Measurements from ENCODE around the gene SPRY4.

DNA sequence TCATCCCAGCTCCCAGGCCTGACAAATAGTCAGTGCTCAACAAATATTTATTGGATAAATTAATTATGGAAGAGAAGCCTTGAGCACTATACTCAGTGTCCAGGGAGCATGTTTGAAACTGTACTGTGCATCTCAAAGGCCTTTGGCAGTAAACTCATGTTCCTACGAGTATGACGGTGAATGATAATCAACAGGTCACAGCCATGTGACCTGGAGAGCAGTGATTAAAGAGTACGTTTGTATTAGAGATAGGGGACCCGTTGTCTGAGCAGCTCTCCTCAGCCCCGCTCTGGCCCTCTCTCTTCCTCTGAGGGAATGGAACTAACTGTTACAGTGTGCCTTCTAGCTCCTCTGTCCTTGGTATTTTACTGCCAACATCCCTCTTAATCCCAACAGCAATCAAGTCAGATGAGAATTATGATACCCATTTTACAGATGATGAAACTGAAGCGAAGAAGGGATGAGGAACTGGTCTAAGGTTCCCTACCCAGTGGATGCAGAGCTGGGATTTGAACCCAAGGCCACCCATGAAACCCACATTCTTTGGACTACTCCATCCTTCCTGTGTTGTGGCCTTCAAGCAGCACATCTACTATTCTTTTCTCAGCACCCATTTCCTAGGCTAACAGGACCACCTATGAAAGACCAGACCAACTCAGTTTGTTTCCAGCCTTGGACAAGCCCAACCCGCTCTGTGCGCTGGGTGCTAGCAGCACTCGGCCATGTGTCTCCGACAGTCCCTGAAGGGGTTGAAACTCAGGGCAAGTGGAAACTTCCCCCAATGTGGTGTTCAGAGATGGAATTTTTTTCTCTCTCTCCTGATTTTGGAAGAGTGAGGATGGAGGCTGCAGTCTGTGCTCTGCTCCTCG lies 34.9 kb downstream of the SPRY4 start:
- no peak for TF ChIP-seq POLR2AphosphoS5 (IDR thresholded peaks at IDR 0.05)
- TF ChIP-seq, protein P1, sequence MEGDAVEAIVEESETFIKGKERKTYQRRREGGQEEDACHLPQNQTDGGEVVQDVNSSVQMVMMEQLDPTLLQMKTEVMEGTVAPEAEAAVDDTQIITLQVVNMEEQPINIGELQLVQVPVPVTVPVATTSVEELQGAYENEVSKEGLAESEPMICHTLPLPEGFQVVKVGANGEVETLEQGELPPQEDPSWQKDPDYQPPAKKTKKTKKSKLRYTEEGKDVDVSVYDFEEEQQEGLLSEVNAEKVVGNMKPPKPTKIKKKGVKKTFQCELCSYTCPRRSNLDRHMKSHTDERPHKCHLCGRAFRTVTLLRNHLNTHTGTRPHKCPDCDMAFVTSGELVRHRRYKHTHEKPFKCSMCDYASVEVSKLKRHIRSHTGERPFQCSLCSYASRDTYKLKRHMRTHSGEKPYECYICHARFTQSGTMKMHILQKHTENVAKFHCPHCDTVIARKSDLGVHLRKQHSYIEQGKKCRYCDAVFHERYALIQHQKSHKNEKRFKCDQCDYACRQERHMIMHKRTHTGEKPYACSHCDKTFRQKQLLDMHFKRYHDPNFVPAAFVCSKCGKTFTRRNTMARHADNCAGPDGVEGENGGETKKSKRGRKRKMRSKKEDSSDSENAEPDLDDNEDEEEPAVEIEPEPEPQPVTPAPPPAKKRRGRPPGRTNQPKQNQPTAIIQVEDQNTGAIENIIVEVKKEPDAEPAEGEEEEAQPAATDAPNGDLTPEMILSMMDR (IDR thresholded peaks at IDR 0.05 in 8 of 11, conservative IDR thresholded peaks at IDR 0.05 in 3 of 11) = no peak
